Measurements from ENCODE around the gene FARS2.

- TF ChIP-seq, protein P1, sequence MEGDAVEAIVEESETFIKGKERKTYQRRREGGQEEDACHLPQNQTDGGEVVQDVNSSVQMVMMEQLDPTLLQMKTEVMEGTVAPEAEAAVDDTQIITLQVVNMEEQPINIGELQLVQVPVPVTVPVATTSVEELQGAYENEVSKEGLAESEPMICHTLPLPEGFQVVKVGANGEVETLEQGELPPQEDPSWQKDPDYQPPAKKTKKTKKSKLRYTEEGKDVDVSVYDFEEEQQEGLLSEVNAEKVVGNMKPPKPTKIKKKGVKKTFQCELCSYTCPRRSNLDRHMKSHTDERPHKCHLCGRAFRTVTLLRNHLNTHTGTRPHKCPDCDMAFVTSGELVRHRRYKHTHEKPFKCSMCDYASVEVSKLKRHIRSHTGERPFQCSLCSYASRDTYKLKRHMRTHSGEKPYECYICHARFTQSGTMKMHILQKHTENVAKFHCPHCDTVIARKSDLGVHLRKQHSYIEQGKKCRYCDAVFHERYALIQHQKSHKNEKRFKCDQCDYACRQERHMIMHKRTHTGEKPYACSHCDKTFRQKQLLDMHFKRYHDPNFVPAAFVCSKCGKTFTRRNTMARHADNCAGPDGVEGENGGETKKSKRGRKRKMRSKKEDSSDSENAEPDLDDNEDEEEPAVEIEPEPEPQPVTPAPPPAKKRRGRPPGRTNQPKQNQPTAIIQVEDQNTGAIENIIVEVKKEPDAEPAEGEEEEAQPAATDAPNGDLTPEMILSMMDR (IDR thresholded peaks at IDR 0.05): no peak
- TF ChIP-seq POLR2A (IDR thresholded peaks at IDR 0.05): no peak
- TF ChIP-seq POLR2AphosphoS5 (IDR thresholded peaks at IDR 0.05; ENCODE audit: insufficient read depth in 1 of 2, low read depth in 1 of 2): no peak
These were observed 25.5 kb downstream of the FARS2 start for GRCh38 chr6:5286780-5287179.

Data from vagina (tissue), 2 donors.